HG02678 (cell line): Measurements from ENCODE around the gene GAPDH.
"Not testable (repeated sequence)": the region's sequence is repeated elsewhere in the genome, so short reads cannot be mapped to it uniquely, and the experiment has no call there.

Experiments
- ATAC-seq: cut with Tn5 transposase; IDR thresholded peaks from one replicate; pipeline ENCODE4 v1.9.1; 2021; ENCODE audit warnings: mild to moderate bottlenecking, moderate library complexity; ENCODE audit not compliant: unreplicated experiment

GAPDH gene

DNA sequence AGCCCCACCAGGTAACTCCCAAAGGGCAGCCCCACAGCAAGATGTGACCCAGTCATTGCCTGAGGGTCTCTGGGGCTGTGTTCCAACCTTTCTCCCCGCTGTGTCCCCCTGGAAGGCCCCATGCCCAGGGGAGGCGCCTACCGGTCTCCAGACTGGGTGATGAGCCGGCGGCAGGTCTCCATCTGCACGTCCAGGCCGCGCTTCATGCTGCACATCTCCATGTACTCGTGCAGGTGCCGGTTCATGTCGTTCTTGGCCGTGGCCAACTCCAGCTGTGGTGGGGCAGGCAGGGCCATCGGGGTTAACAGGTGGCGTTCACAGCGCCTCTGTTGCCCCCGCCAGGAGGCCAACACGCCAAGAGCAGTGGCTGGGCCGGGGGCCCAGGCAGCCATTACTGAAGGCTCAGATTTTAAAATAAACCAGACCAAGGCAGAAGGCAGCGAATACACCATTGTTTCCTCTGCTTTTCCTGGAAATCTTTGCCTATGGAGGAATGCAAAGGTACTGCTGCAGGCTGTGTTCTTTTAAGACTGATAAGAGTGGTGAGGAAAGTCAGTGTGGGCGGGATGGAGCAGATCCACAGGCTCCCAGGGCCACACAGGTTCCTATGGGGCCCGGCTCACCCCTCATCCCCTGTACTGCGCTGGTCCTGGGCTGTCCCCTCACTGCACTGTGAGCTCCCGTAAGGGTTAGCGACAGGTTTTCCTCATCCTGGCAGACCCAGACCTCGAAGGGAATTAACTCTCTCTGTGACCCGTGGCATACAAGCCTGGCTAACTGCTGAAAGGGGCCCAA lies 7.3 kb downstream of the GAPDH start:
- no peak for ATAC-seq

DNA sequence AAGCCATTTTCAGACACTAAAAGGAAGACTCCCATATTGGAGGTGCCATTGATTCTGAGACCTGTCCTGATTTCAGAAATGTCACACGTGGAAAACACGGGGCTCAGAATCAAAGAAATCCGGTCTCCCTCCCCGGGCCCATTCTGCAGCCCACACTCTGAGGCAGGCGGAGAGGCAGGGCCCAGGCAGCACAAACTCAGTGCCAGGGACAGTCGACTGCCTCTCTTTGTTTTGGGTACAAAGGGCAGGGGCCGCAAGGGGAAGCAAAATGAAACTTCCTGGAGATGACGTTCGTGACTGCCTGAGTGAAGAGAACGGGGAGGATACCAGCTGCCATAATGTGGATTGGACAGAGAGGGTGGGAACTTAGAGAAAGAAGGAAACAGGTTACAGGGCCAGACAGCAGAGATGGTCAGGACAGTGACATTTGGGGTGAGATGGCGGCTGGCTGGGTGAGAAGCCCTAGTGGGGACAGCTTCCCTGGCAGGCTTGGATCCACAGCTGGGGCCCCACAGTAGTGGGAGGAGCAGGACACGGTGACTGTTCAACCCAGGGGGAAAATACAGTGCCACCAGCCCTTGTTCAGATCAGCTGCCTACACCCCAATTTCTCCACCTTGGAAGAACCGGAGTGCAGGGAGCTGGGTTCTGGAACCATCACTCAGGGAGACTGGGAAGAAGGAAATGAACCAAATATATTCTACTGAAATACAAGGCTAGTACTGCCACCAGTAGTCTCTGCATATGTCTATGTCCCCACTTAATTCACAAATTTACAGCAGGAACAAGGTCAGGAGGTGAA lies 8.1 kb downstream of the GAPDH start:
- ATAC-seq, result no peak

DNA sequence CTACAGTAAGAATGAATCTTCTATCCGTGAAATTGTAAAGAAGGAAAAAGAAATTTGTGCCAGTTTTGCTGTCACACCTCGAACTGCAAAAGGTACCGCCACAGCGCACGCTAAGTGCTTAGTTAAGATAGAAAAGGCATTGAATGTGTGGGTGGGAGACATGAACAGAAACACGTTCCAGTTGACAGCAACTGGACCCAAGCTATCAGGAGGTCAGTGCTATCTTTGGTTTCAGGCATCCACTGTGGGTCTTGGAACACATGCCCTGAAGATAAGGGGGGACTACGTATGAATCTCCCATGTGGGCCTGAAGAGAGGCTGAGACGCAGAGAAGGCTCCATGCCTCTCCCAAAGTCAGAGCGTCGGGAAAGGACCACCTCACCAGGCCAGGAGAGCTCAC lies 11.7 kb downstream of the GAPDH start:
- no peak for ATAC-seq

DNA sequence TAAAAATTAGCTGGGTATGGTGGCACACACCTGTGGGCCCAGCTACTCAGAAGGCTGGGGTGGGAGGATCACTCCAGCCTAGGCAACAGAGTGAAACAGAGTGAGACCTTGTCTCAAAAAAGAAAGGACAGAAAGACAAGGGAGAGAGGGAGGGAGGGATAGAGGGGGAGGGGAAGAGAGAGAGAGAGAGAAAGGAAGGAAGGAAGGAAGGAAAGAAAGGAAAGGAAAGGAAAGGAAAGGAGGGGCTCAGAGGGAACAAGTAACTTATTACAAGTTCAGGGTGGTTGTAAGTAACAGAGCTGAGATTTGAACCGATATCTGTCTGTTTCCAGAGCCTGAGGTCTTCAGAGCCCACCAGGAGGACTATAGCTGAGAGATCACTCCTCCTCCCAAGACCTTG lies 13.2 kb downstream of the GAPDH start:
- ATAC-seq, result no peak

DNA sequence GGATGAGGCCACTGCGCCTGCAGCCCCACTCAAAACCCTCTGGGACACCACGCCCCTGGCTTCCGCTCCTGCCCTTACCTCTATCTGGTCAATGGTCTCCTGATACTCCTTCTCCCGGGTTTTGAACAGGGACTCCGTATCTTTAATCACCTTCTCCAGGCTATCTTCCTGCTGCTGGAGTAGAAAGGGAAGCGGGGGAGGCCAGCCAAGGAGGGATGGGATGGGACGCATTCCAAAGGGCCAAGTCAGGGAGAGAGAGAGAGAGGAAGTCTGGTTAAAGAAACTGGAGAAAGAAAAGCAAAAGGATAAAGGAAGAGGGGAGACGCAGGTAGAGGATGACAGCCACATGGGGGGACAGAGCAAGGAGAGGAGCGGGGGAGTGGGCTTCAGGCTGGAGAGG lies 13.7 kb downstream of the GAPDH start:
- ATAC-seq, result no peak

DNA sequence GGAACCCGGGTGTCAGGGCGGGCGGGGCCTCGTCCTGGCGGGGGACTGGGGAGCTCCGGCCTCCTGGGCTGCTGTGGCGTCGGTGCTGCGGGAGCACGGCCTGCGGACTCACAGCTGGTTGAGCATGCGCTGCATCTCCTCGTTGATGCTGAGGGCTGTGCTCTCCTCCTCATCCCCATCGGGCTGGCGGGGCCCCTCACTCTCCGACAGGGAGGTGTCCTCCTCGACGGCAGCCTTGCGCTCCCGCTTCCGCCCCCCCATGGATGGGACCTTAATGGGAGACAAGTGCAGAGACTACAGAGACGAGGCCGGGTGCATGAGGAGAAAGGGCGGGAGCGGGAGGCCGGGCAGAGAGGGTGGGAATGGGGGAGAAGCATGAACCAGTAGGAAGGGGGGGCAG lies 14.2 kb downstream of the GAPDH start:
- no peak for ATAC-seq

DNA sequence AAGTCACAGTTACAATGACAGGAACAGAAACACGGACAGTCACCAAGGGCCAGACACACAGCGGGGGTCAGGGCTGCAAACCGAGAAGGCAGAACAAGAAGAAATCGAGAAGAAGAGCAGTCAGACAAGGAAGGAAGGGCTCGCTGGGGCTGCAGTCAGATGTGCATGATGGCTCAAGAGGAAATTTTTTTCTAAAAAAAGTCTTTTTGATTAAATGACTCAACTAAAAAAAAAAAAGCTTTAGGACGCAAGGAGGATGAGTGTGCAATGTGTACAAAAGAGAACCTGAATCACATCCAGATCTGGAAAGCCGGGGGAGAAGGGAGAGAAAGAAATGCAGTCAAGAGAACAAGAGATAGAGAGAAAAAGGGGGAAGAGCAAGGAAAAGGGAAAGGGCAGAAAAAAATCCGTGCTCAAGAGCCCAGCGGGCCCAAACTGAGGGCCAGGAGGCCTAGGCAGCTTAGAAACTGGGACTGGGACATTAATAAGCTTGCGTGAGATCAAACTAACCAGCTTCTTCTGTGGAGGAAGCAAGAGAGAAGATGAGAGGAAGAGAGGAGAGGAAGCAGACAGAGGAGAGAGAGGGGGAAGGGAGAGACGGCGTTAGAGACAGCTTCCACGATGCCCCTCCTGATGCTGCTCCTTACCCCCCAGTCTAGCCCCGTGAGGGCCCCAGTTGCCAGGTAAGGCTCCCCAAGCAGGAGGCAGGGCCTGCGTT lies 14.8 kb downstream of the GAPDH start:
- ATAC-seq, result no peak

DNA sequence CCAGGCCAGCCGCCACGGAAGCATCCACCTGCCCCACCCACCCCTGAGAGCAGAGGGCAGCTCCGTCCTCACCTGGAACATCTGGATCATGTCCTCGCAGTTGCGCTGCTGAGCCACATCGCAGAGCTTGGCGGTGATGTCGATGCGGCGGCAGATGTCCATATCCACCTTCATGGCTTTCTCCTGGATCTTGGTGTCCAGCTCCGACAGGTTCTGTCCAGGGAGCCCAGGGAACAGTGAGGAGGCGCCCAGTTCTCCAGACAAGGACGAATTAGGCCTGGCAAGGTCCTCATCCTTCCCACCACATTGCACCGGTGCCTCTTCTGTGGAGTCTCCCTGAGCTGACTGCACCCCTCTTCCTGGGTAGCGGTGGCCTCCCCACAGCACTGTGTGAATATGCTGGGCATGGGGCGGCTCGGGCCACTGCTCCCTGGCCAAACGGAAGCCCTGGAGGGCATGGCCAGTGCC lies 15.4 kb downstream of the GAPDH start:
- no peak for ATAC-seq

DNA sequence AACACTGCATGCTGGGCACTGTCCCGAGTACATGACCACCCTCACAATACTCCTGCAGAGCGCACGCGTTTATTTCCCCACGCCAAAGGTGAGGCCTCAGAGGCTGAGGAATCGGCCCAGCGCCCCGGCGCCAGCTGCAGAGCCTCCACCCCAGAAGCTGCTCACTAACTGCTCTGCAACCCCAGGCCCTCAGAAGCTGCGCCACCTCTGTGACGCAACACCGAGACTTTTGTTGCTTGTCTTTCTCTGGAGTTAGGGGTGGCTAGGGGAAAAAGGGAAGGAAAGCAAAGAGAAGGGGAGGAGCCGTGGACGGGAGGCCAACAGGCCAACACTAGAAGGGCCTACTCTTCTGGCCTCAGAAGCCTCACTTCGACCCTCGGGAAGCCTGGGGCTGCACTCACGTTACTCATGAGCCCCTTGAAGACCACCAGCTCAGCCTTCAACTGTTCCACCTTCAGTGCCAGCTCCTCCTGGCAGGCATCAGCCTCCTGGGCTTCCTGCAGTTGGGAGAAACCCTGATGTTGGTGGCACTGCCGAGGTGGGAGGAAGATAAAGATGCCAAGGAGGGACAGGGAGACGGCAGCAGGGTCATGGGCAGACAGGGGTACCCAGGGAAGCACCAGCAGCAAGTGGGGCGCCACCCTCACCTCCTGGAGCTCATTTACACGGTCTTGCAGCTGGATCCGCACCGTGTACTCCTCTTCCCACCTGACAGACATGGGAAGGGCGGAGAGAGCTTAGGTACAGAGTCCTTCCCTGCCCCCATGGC lies 16.2 kb downstream of the GAPDH start:
- ATAC-seq, result no peak

DNA sequence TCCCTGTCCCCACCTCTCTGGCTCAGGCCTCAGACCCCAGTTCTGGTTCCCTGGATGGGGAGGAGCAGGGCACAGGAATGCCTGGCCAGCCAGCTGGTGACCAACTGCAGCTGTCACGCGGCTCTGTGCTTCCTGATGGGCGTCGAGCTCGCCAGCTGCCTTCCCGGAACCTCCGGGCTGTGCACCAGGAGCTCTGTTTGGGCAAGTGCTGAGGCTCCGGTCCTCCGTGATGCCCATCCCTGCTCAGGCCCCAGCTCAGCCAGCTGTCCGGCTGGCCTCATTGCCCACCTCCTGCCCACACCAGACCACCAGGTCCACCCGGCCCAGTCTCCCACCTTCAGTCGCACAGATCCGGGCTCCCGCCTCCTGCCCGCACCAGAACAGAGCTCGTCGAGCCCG lies 16.7 kb downstream of the GAPDH start:
- ATAC-seq, result no peak

DNA sequence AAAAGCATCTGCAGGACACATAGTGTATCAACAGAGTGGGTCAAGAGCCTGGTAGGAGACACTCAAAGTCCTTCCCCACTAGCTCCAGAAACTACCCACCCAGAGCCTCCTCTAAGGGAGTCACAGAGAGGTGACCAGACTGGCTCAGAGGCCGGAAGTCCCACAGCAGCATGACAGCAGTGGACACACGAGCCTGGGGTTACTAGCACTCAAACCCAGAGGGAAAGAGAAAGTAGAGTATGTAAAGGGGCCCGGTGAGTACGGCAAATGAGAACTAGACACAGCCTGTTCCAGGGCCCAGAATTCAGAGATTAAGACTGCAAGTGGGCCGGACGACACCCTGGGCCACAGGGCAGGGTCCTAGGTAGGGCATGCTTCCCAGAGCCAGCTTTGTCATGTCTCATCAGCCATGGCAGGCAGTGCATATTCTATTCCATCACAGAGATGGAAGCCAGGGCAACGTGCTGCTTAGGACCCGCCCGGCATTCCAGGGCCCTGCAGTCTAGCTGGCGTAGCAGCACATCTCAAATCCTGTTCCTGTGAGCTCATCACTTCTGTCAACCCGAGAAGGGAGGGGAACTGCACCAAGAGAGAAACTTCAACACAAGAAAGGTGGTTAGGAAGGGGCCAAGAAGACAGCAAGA lies 17.3 kb downstream of the GAPDH start:
- no peak for ATAC-seq

DNA sequence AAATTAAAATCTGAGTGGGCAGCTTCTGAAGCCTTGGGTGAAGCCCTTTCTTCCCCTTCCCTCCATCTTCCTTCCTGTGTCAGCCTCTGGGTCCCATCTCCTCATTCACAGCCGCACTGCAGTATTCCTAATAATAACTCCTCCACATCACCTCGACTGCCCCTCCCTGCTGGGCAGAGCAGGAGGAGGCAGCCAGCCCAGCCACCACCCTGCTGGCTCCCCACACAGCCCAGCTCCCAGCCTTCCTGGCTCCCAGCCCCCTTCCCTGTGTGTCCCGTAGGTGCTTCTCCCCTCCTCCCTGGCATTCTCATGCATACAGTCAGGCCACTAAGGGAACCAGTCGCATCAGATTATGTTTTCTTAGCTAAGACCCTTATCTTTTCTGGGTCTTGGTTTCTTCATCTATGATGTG lies 17.8 kb downstream of the GAPDH start:
- ATAC-seq, result no peak

DNA sequence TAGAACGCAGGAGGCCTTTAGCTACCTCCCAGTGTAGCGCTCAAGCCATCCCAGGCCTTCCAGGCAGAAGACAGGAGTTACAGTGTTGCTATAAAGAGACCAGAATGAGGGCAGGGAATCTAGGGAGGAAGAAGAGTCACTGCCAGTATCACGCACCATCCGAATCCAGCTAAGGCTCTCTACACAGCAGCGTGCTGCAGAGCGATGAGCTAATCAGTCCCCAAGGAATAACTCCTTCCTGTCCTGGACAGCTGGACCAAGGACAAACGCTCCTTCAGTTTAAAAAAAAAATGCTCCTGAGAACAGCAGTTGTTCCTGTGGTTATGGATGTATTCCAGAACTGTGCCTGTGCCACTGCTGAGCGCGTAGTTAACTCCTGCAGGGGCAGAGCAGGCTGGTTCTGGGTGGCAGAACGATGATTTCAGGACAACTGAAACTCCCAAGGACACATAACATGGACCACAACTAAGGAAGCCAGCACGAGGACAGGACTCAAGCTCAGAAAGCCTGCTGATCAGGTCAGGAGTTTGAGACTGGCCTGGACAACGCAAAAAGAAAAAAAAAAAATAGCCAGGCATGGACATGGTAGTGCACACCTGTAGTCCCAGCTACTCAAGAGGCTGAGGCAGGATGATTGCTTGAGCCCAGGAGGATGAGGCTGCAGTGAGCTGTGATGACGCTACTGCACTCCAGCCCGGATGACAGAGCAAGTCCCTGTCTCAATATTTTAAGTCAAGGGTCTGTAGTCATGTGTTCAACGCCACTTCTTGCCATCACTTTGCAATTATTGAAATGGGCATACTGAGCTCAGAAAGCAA lies 18.9 kb downstream of the GAPDH start:
- no peak for ATAC-seq

DNA sequence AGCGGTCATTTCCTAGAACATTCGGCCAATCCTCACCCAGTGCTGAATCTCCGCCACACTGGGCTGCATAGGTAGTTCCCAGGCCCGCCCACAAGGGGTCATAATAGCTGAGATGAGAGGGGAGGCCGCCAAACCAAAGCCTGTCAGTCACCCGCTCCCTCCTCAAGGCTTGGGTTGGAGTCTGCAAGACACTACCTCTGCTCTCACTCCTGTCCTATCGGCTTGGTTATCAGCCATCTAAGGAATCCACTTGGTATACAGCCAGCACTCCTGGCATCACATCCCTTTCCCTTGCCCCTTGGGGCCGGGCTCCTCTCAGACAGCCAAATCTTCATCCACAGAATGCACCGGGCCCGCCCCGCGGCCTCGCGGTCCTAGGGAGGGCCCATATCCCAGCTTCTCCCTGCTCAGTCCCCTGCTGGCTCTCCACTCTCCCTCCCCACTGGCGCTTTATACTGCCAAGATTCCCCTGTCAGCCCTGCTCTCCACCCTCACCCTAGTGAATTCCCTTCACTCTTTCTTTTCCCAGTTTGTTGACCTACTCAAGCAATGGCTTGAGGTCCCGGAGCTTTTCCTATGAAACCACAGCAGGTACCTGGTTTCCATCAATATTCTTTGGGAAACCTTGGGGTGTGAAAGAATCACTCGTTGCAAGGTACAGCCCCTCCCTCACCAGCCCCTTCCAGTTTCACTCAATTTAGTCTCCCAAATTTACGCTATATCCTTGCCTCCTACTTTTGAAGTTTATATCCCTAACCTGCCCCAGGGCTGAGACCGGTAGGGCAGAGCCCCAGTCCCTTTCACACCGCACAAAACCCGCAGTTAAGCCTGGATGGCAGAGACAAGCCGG lies 20.1 kb downstream of the GAPDH start:
- ATAC-seq, result peak; percentile 41

DNA sequence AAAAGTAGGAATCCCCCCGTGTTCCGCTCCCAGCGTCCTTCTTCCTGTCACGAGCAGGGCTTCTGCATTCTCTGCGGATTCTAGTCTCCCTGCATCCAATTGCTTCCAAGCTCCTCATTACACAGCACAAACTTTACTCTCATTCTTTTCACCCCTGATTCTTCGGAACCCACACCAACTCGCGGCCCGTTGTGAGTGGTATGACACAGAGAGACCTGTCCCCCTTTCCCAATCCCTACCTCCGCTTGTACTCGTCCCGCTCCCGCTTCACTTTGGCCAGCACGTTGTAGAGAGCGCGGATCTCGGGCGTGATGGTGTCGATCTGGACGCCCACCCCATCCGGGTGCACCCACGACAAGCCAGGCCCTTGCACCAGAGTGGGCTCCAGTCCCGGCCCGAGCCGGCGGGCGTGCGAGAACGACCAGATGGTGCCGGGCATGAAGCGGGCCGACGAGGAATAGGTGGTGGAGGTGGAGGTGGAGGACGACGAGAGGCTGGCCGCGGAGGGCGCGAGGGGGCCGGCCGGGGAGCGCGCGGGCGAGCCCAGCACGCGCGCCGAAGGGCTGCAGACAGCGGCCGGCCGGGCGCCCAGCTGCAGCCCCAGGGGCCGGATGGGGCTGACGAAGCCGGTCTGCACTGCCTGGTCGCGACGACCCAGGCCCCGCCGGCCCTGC lies 20.8 kb downstream of the GAPDH start:
- no peak for ATAC-seq

DNA sequence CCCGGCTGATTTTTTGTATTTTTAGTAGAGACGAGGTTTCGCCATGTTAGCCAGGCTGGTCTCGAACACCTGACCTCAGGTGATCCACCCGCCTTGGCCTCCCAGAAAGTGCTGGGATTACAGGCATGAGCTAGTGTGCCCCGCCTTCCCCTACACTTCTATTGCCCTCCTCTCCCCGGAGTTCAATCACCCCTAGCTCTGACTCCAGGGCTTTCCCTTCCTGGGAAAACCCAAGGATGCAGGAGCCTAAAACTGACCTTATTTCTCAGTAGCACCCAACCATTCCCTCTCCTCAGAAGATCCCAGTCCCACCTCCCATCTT lies 22.1 kb downstream of the GAPDH start:
- not testable (repeated sequence) for ATAC-seq

DNA sequence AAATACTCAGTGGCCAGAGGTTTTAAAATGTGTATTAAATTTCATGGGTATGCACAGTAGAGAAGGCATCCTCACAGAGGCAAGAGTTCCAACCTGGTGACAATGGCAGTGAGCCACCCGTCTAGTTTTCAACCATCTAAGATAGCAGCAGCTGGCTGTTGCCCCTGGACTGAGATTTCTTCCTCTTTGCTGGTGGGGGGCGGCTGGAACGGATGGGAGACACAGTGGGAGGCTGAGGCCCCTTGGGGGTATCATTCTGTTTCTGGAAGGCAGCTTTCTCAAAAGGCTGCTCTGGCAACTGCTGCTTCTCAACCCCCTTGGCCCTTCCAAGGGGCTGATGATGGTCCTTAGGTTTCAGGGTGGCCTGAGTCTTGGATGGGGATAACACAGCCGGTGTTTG lies 22.5 kb downstream of the GAPDH start:
- no peak for ATAC-seq
